ENCODE results near the gene MSI2. TPM values are rescaled to one million over a fixed set of nuclear protein-coding genes. Genes with fewer than 3 reads are reported as not detected.

Gene MSI2
- total and polyA plus RNA-seq, 2 experiments from 2014 or later = 18.9 to 41.8 TPM

- peaks cover 16% of the 10 kb centered on the region for H3K4me1 Mint-ChIP-seq
- ATAC-seq (no peak), DNase-seq (ENCODE audit: low spot score) (no peak)
- Histone ChIP-seq H3F3A (replicated peaks; ENCODE audit: low read depth) (no peaks in the 10 kb centered on the region), H3K27me3 (ENCODE audit: insufficient read depth) (no peaks in the 10 kb centered on the region), H3K9me2 (ENCODE audit: insufficient read depth) (no peaks in the 10 kb centered on the region), H2AFZ (no peak overlapping the region), H4K20me1 (replicated peaks; ENCODE audit: insufficient read depth) (no peaks in the 10 kb centered on the region; the same call in 1 of the 2 replicates), H3K4me1 (ENCODE audit: insufficient read depth) (peaks cover 5% of the 10 kb centered on the region; the same call in 1 of the 2 replicates), H3K36me3 (ENCODE audit: insufficient read depth) (no peaks in the 10 kb centered on the region; the same call in 1 of the 2 replicates), H3K4me3 (no peak overlapping the region), H3K79me2 (replicated peaks; ENCODE audit: insufficient read depth) (no peaks in the 10 kb centered on the region), H3K27ac (ENCODE audit: low read depth) (no peak overlapping the region), H3K4me2 (no peak overlapping the region)
- no peaks in the 10 kb centered on the region for H3K9me3 Mint-ChIP-seq
- peaks cover 11% of the 10 kb centered on the region for H3K27me3 Mint-ChIP-seq (ENCODE audit: insufficient read depth, low read depth, poor library complexity)
- TF ChIP-seq, protein P1, sequence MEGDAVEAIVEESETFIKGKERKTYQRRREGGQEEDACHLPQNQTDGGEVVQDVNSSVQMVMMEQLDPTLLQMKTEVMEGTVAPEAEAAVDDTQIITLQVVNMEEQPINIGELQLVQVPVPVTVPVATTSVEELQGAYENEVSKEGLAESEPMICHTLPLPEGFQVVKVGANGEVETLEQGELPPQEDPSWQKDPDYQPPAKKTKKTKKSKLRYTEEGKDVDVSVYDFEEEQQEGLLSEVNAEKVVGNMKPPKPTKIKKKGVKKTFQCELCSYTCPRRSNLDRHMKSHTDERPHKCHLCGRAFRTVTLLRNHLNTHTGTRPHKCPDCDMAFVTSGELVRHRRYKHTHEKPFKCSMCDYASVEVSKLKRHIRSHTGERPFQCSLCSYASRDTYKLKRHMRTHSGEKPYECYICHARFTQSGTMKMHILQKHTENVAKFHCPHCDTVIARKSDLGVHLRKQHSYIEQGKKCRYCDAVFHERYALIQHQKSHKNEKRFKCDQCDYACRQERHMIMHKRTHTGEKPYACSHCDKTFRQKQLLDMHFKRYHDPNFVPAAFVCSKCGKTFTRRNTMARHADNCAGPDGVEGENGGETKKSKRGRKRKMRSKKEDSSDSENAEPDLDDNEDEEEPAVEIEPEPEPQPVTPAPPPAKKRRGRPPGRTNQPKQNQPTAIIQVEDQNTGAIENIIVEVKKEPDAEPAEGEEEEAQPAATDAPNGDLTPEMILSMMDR (conservative IDR thresholded peaks at IDR 0.05; ENCODE audit: low read depth in 2 of 2) = no peak
- TF ChIP-seq ZNF331 (CRISPR knock-in tag; IDR thresholded peaks at IDR 0.05; ENCODE audit: low read depth) (no peak), EZH2phosphoT487 (IDR thresholded peaks at IDR 0.05; ENCODE audit: unreplicated experiment) (no peak), ZNF114 (CRISPR knock-in tag; IDR thresholded peaks at IDR 0.05) (no peak), ZNF462 (CRISPR knock-in tag; IDR thresholded peaks at IDR 0.05) (no peak), POLR2AphosphoS5 (IDR thresholded peaks at IDR 0.05; ENCODE audit: low read depth) (no peak), EZH2 (IDR thresholded peaks at IDR 0.05; ENCODE audit: low read depth, unreplicated experiment) (no peak), CREB1 (CRISPR knock-in tag; IDR thresholded peaks at IDR 0.05; ENCODE audit: low read depth) (no peak), STAT1 (IDR thresholded peaks at IDR 0.05; ENCODE audit: unreplicated experiment) (no peak), NANOG (IDR thresholded peaks at IDR 0.05; ENCODE audit: borderline replicate concordance) (no peak), JUNB (IDR thresholded peaks at IDR 0.05; ENCODE audit: unreplicated experiment) (no peak)
- TF ChIP-seq, protein P2, sequence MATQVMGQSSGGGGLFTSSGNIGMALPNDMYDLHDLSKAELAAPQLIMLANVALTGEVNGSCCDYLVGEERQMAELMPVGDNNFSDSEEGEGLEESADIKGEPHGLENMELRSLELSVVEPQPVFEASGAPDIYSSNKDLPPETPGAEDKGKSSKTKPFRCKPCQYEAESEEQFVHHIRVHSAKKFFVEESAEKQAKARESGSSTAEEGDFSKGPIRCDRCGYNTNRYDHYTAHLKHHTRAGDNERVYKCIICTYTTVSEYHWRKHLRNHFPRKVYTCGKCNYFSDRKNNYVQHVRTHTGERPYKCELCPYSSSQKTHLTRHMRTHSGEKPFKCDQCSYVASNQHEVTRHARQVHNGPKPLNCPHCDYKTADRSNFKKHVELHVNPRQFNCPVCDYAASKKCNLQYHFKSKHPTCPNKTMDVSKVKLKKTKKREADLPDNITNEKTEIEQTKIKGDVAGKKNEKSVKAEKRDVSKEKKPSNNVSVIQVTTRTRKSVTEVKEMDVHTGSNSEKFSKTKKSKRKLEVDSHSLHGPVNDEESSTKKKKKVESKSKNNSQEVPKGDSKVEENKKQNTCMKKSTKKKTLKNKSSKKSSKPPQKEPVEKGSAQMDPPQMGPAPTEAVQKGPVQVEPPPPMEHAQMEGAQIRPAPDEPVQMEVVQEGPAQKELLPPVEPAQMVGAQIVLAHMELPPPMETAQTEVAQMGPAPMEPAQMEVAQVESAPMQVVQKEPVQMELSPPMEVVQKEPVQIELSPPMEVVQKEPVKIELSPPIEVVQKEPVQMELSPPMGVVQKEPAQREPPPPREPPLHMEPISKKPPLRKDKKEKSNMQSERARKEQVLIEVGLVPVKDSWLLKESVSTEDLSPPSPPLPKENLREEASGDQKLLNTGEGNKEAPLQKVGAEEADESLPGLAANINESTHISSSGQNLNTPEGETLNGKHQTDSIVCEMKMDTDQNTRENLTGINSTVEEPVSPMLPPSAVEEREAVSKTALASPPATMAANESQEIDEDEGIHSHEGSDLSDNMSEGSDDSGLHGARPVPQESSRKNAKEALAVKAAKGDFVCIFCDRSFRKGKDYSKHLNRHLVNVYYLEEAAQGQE (IDR thresholded peaks at IDR 0.05; ENCODE audit: unreplicated experiment) = no peak
- TF ChIP-seq, protein P3, sequence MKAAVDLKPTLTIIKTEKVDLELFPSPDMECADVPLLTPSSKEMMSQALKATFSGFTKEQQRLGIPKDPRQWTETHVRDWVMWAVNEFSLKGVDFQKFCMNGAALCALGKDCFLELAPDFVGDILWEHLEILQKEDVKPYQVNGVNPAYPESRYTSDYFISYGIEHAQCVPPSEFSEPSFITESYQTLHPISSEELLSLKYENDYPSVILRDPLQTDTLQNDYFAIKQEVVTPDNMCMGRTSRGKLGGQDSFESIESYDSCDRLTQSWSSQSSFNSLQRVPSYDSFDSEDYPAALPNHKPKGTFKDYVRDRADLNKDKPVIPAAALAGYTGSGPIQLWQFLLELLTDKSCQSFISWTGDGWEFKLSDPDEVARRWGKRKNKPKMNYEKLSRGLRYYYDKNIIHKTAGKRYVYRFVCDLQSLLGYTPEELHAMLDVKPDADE (IDR thresholded peaks at IDR 0.05) = no peak
- H3K4me3 Mint-ChIP-seq = no peak overlapping the region
- no peak overlapping the region for H3K27ac Mint-ChIP-seq
- peaks cover 16% of the 10 kb centered on the region for H3K36me3 Mint-ChIP-seq (ENCODE audit: low read depth)
These were observed 378.6 kb downstream of the MSI2 start for GRCh38 chr17:57634713-57635465.

Data from GM23338 (cell line).